ENCODE measurements around the gene PSMD1.
"Not testable (repeated sequence)": the region's sequence is repeated elsewhere in the genome, so short reads cannot be mapped to it uniquely, and the experiment has no call there.

Gene PSMD1

DNA sequence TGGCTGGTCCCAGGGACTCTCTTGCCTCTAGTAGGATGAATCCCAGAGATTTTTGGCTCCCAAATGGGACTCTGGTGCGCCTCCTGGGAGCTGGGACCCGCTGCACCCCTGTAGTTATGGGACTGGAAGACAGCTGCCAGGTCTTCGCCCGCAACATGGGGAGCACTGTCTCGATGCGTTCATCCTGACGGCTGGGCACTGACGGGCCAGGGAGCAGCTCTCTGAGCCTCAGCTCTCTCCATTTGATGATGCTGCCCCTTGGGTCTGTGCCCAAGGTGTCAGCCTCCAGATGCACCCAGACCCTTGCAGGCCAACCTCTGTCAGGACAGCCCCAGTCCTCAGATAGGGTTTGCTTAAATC, 132.5 kb downstream of the PSMD1 start:
- DNase-seq = no peak

- no peak for DNase-seq
Measured at GRCh38 chr2:231189571-231190495, 133.2 kb downstream of the PSMD1 start.

GRCh38 chr2:231190531-231191197, 134.0 kb downstream of the PSMD1 start:
- peak; percentile 15 for DNase-seq

DNA sequence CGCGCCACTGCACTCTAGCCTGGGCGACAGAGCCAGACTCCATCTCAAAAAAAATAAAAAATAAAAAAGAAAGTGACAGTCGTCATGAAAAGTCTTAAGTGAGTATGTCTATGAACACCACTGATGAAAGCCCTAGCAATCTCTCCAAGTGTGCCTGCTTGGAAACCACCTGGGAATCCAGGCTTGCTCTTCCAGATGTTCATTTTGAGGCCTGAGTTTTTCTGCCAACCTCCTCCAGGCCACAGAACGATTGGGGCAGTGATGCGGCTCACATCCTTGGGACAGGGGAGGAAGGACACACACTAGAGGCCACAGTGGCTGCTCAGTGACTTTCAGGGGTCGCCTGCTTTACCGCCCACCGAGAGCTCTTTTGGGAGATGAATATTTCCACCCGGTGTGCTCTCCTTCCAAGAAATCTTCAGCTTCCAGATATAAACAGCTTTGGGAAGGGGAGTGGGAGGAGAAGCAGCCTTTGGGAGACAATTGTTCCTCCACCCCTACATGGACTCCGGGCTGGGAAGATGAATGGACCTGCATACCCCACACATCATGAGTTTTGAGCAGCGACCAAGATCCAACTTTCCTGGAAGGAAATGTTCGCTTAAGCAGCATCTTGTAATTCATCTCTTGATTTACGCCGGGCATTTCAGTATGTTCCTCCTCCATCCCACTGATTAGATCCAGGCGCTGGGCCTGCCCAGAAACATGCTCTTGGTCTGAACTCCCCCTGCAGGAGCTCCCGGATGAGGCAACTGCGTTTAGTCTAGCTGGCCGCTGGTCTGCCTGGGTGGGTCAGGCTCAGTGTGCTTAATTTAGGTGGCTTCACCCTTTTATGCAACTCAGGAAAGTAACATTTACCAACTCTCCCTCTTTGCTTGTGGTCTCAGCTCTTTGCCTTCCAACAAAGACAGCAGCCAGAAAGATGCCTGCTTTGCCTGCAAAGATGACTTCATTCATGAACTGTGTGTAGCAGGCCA, 135.5 kb downstream of the PSMD1 start:
- peak; percentile 18 for DNase-seq

DNA sequence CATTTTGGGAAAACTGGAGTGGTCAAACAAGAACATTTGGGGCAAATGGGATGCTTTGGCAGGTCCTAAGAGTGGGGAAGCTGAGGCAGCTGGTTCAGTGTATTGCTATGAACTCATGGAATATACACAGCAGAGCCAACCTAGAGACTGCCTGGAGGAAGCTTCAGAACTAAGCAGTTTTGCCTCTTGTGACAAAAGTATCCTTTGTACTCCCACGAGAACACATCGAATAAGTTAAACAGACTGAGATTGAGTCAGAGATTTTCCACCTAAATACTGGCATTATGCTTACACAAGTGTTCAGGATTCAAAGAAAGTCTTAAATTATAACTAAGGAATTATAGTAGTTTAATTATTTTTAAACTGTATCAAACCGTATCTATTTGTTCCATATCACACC, 136.5 kb downstream of the PSMD1 start:
- no peak for DNase-seq

GRCh38 chr2:231196592-231196991, 139.9 kb downstream of the PSMD1 start:
- no peak for DNase-seq

DNA sequence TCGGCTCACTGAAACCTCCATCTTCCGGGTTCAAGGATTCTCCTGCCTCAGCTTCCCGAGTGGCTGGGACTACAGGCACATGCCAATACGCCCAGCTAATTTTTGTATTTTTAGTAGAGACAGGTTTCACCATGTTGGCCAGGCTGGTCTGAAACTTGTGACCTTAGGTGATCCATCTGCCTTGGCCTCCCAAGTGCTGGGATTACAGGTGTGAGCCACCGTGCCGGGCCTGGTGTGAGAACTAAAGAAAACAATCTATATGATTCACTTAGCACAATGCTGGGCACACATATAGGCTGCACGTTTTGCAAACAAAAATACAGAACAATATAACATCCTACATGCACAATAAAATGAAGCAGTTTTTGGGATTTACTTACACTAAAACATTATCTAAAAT, 140.5 kb downstream of the PSMD1 start:
- not testable (repeated sequence) for DNase-seq

GRCh38 chr2:231197706-231198290, 141.1 kb downstream of the PSMD1 start:
- no peak for DNase-seq

- DNase-seq = peak; percentile 78
Measured at GRCh38 chr2:231198291-231199173, 141.9 kb downstream of the PSMD1 start, which contains the start of gene ARMC9. Gene ARMC9, plus strand, starts transcription at chr2:231198631. Its CDS starts 7,608 bp downstream, at chr2:231206239.

GRCh38 chr2:231199219-231199618, 142.6 kb downstream of the PSMD1 start:
- no peak for DNase-seq

GRCh38 chr2:231200805-231201474, 144.3 kb downstream of the PSMD1 start:
- DNase-seq = no peak

- no peak for DNase-seq
Measured at GRCh38 chr2:231201475-231201814, 144.8 kb downstream of the PSMD1 start.

GRCh38 chr2:231203087-231203486, 146.4 kb downstream of the PSMD1 start:
- DNase-seq = no peak

DNA sequence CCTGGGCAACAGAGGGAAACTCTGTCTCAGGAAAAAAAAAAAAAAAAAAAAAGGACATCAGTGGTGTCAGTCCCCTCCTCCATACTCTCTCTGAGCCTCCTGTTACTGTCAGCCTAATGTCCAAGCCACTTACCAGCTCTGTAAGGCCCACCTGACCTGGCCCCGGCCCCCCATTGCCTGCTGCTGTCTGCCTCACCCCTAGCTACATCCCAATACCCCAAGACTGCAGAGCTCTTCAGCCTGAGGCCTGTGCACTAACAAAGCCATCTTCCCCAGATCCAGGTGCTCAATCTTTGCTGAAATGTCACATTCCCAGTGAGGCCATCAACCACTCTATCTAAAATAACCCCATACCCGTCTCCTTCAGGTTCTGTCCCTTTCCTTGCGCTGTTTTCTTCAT, 147.5 kb downstream of the PSMD1 start:
- DNase-seq = no peak

DNA sequence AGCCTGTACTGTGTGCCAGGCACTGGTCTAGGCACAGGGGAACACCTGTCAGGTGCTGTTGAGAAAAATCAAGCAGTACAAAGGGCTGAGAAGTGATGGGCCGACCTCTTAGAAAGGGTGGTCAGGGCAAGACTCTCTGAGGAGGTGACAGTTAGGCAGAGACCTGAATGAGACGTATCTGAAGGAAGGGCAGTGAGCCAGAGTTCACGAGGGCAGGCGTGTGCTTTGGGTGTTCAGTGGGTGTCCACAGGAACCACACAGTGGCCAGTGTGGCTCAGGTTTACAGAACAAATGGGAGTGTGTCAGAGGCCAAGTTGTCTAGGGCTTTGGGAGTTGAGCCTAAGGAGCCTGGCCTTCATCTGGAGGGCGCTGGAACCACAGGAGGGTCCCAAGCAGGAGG, 147.9 kb downstream of the PSMD1 start:
- DNase-seq = no peak

DNA sequence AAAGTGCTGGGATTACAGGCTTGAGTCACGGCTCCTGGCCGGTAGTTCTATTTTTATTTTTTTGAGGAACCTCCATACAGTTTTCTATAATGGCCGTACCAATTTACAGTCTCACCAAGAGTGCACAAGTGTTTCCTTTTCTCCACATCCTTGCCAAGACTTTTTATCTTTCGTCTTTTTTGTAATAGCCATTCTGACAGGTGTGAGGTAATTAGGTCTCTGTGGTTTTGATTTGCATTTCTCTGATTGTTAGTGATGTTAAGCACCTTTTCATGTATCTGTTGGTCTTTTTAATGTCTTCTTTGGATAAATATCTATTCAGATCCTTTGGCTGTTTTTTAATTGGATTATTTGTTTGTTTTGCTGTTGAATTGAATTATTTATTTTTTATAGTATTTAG, 151.1 kb downstream of the PSMD1 start:
- DNase-seq = peak; percentile 3

GRCh38 chr2:231210782-231211181, 154.1 kb downstream of the PSMD1 start:
- no peak for DNase-seq

GRCh38 chr2:231211486-231211885, 154.8 kb downstream of the PSMD1 start:
- no peak for DNase-seq

- no peak for DNase-seq
Measured at GRCh38 chr2:231212329-231212845, 155.7 kb downstream of the PSMD1 start.

- no peak for DNase-seq
Measured at GRCh38 chr2:231213931-231214642, 157.4 kb downstream of the PSMD1 start.
